Astrocyte (in vitro differentiated cells and primary cell): Measurements from ENCODE around the gene UPK2. TPM values are rescaled to one million over a fixed set of nuclear protein-coding genes. Genes with fewer than 3 reads are reported as not detected.

ENCODE experiments used
- DNase-seq: peaks from one replicate; pipeline ENCODE4 v3.0.0-alpha.2; 2010; ENCODE audit warnings: low read depth
- FAIRE-seq: peaks from 2 replicates; lab custom pipeline; 2011; peaks lifted over from hg19 to GRCh38; lab: Jason Lieb, UNC
- H2AFZ ChIP-seq: 2 replicates; pipeline ENCODE4 v1.6.0; 2012; ENCODE audit warnings: low read depth, low read length, inconsistent platforms
- H3K27ac ChIP-seq: 2 replicates; pipeline ENCODE4 v1.5.1; 2011; ENCODE audit warnings: low read depth, low read length, inconsistent platforms
- H3K27me3 ChIP-seq: 2 replicates; pipeline ENCODE4 v1.6.0; 2011; ENCODE audit warnings: low read length, inconsistent platforms; ENCODE audit not compliant: insufficient read depth
- H3K36me3 ChIP-seq: 2 replicates; pipeline ENCODE4 v1.5.1; 2011; ENCODE audit warnings: low read length, inconsistent platforms; ENCODE audit not compliant: insufficient read depth
- H3K4me1 ChIP-seq: 2 replicates; pipeline ENCODE4 v1.5.1; 2011; ENCODE audit warnings: low read length, inconsistent platforms; ENCODE audit not compliant: insufficient read depth
- H3K4me2 ChIP-seq: 2 replicates; pipeline ENCODE4 v1.6.0; 2012; ENCODE audit warnings: low read length, inconsistent platforms
- H3K4me3 ChIP-seq: 2 replicates; pipeline ENCODE4 v1.5.1; 2011; ENCODE audit warnings: low read depth, mild to moderate bottlenecking, low read length, inconsistent platforms; ENCODE audit not compliant: insufficient read depth
- H3K79me2 ChIP-seq: 2 replicates; pipeline ENCODE4 v1.6.0; 2012; ENCODE audit warnings: mild to moderate bottlenecking, low read length, inconsistent platforms; ENCODE audit not compliant: insufficient read depth
- H3K9ac ChIP-seq: 2 replicates; pipeline ENCODE4 v1.6.0; 2012; ENCODE audit warnings: mild to moderate bottlenecking, low read length, inconsistent platforms
- H3K9me3 ChIP-seq: 2 replicates; pipeline ENCODE4 v1.5.1; 2012; ENCODE audit warnings: low read depth, mild to moderate bottlenecking, low read length, inconsistent platforms; ENCODE audit not compliant: insufficient read depth
- H4K20me1 ChIP-seq: 2 replicates; pipeline ENCODE4 v1.6.0; 2012; ENCODE audit warnings: low read length, inconsistent platforms; ENCODE audit not compliant: insufficient read depth
- H3K27ac Mint-ChIP-seq: one replicate; pipeline ENCODE4 v1.8.0; 2021; ENCODE audit warnings: mild to moderate bottlenecking, mixed read lengths; ENCODE audit not compliant: unreplicated experiment
- H3K27me3 Mint-ChIP-seq: one replicate; pipeline ENCODE4 v1.8.0; 2021; ENCODE audit warnings: low read depth, mixed read lengths; ENCODE audit not compliant: unreplicated experiment
- H3K36me3 Mint-ChIP-seq: one replicate; pipeline ENCODE4 v1.8.0; 2021; ENCODE audit warnings: low read depth, mixed read lengths; ENCODE audit not compliant: unreplicated experiment
- H3K4me1 Mint-ChIP-seq: one replicate; pipeline ENCODE4 v1.8.0; 2021; ENCODE audit warnings: low read depth, mixed read lengths; ENCODE audit not compliant: unreplicated experiment
- H3K4me3 Mint-ChIP-seq: one replicate; pipeline ENCODE4 v1.8.0; 2021; ENCODE audit warnings: mild to moderate bottlenecking, moderate library complexity, mixed read lengths; ENCODE audit not compliant: unreplicated experiment
- H3K9me3 Mint-ChIP-seq: one replicate; pipeline ENCODE4 v1.8.0; 2021; ENCODE audit warnings: mild to moderate bottlenecking, mixed read lengths; ENCODE audit not compliant: unreplicated experiment
- CTCF ChIP-seq: IDR thresholded peaks from 2 replicates; pipeline ENCODE4 v1.5.1; 2011; ENCODE audit warnings: low read depth, mild to moderate bottlenecking, inconsistent platforms, low read length, moderate library complexity; ENCODE audit not compliant: insufficient read depth
- EZH2 ChIP-seq: IDR thresholded peaks from 2 replicates; pipeline ENCODE4 v1.6.1; 2012; ENCODE audit warnings: mild to moderate bottlenecking, low read length, inconsistent platforms; ENCODE audit not compliant: insufficient read depth
- total RNA-seq: library from RNA; stranded (reverse); gene quantifications from 2 replicates; pipeline ENCODE4 v1.2.1, GENCODE V29; 2021

Gene UPK2
- total RNA-seq, 1 donor from 2014 or later, result not detected

GRCh38 chr11:118908264-118908663, 47.8 kb upstream of the UPK2 start:
- peaks cover 48% of the 10 kb centered on the region for H4K20me1 ChIP-seq
- no peak overlapping the region for H3K4me3 ChIP-seq
- Mint-ChIP-seq H3K27me3 (no peaks in the 10 kb centered on the region), H3K4me1 (peaks cover 51% of the 10 kb centered on the region), H3K9me3 (no peaks in the 10 kb centered on the region), H3K4me3 (no peak overlapping the region), H3K27ac (peak overlapping the region; percentile 72), H3K36me3 (peaks cover 8% of the 10 kb centered on the region)
- H2AFZ ChIP-seq, result no peak overlapping the region
- H3K27me3 ChIP-seq, result no peaks in the 10 kb centered on the region
- no peaks in the 10 kb centered on the region for H3K9me3 ChIP-seq
- H3K36me3 ChIP-seq, result peaks cover 23% of the 10 kb centered on the region
- peaks cover 59% of the 10 kb centered on the region for H3K4me1 ChIP-seq
- H3K79me2 ChIP-seq, result peaks cover 75% of the 10 kb centered on the region
- no peak overlapping the region for H3K9ac ChIP-seq
- TF ChIP-seq EZH2 (no peak), CTCF (no peak)
- no peak for FAIRE-seq
- peak overlapping the region; percentile 50 for H3K4me2 ChIP-seq
- DNase-seq, result no peak
- no peak overlapping the region for H3K27ac ChIP-seq

GRCh38 chr11:118908901-118909618, 47.0 kb upstream of the UPK2 start:
- Histone ChIP-seq H4K20me1 (peaks cover 41% of the 10 kb centered on the region), H3K27me3 (no peaks in the 10 kb centered on the region), H3K79me2 (peaks cover 75% of the 10 kb centered on the region), H3K9me3 (no peaks in the 10 kb centered on the region), H3K36me3 (peaks cover 17% of the 10 kb centered on the region), H2AFZ (no peak overlapping the region), H3K9ac (peak overlapping the region; percentile 86), H3K4me1 (peaks cover 66% of the 10 kb centered on the region), H3K4me2 (peak overlapping the region; percentile 92), H3K27ac (peak overlapping the region; percentile 98), H3K4me3 (peak overlapping the region; percentile 48)
- TF ChIP-seq EZH2 (no peak), CTCF (no peak)
- H3K27me3 Mint-ChIP-seq, result no peaks in the 10 kb centered on the region
- DNase-seq, result peak; percentile 86
- peak overlapping the region; percentile 69 for H3K4me3 Mint-ChIP-seq
- FAIRE-seq, result no peak
- H3K4me1 Mint-ChIP-seq, result peaks cover 53% of the 10 kb centered on the region
- H3K27ac Mint-ChIP-seq, result peak overlapping the region; percentile 93
- H3K36me3 Mint-ChIP-seq, result peaks cover 8% of the 10 kb centered on the region
- H3K9me3 Mint-ChIP-seq, result no peaks in the 10 kb centered on the region

DNA sequence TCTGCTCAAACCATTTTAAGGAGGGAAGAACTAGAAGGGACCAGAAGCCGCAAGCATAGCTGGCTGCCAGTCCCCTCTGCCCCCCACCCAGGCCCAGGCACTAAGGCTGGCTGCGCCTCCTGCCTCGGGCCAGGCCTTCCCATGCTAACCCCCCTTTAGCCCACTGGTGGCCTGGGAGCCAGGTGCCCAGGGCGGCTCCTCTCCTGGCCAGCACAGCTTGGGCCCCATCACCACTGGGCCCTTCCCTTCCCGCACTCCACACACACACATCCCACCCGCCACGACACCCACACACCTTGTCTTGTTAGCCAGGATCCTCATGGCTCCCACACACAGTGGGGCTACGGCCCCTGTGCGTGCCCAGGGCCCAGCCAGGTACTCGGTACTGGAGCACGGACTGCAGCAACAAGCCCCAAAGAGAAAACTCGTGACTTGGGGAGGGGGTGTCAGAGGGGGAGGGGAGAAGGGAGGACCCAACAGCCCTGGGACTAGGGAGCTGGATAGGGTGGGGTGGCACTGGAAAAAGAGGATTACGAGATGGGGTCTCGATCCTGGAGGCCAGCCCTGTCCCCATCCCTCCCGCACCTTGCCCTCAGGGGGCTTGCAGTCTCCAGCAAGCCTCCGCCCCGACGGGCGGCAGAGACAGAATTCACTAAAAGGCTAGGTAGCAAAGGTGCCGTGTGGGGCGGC, 46.3 kb upstream of the UPK2 start:
- H3K36me3 Mint-ChIP-seq, result peaks cover 8% of the 10 kb centered on the region
- peaks cover 77% of the 10 kb centered on the region for H3K79me2 ChIP-seq

More for the DNA sequence above, 46.3 kb upstream of the UPK2 start:
- peaks cover 13% of the 10 kb centered on the region for H3K36me3 ChIP-seq
- no peak for FAIRE-seq
- H3K9me3 Mint-ChIP-seq, result no peaks in the 10 kb centered on the region
- TF ChIP-seq CTCF, result no peak
- no peak for TF ChIP-seq EZH2
- H3K4me1 ChIP-seq, result peaks cover 72% of the 10 kb centered on the region
- peak overlapping the region; percentile 80 for H3K27ac Mint-ChIP-seq
- no peaks in the 10 kb centered on the region for H3K9me3 ChIP-seq
- peak overlapping the region; percentile 92 for H3K4me2 ChIP-seq
- peak overlapping the region; percentile 48 for H3K4me3 ChIP-seq
- H3K4me1 Mint-ChIP-seq, result peaks cover 60% of the 10 kb centered on the region
- no peak for DNase-seq
- H3K4me3 Mint-ChIP-seq, result peak overlapping the region; percentile 56
- H3K27me3 Mint-ChIP-seq, result no peaks in the 10 kb centered on the region
- H4K20me1 ChIP-seq, result peaks cover 36% of the 10 kb centered on the region
- peak overlapping the region; percentile 86 for H3K9ac ChIP-seq
- H3K27me3 ChIP-seq, result no peaks in the 10 kb centered on the region
- H3K27ac ChIP-seq, result peak overlapping the region; percentile 98
- H2AFZ ChIP-seq, result no peak overlapping the region
